H1 (cell line): ENCODE measurements around the gene MROH2A. TPM values are rescaled to one million over a fixed set of nuclear protein-coding genes. Genes with fewer than 3 reads are reported as not detected.

ENCODE experiments used
- BRCA1 ChIP-seq: IDR thresholded peaks from 2 replicates; pipeline ENCODE4 v1.6.1; 2012; ENCODE audit warnings: low read depth, low read length, improper control_type of control experiment
- CHD1 ChIP-seq: IDR thresholded peaks from 2 replicates; pipeline ENCODE4 v1.6.1; 2012; ENCODE audit warnings: low read depth, low read length, improper control_type of control experiment
- MAFK ChIP-seq: IDR thresholded peaks from 2 replicates; pipeline ENCODE4 v1.6.1; 2012; ENCODE audit warnings: low read depth, mild to moderate bottlenecking, improper control_type of control experiment, low read length
- POLR2AphosphoS5 ChIP-seq: IDR thresholded peaks from 2 replicates; pipeline ENCODE4 v1.6.1; 2011; ENCODE audit warnings: low read depth, low read length
- SIRT6 ChIP-seq: IDR thresholded peaks from one replicate; pipeline ENCODE4 v1.7.1; 2012; ENCODE audit warnings: low read length, inconsistent platforms
- SIX5 ChIP-seq: IDR thresholded peaks from 2 replicates; pipeline ENCODE4 v1.6.1; 2011; ENCODE audit warnings: mild to moderate bottlenecking, low read depth, low read length
- SRF ChIP-seq: IDR thresholded peaks from 2 replicates; pipeline ENCODE4 v1.6.1; 2011; ENCODE audit warnings: mild to moderate bottlenecking, low read depth, low read length, moderate library complexity
- YY1 ChIP-seq: IDR thresholded peaks from 2 replicates; pipeline ENCODE4 v1.6.1; 2011; ENCODE audit warnings: low read depth, mild to moderate bottlenecking, low read length
- polyA plus RNA-seq, 7 experiments: library from polyadenylated mRNA; depleted of rRNA in 3 of 7; stranded (reverse) in 5 of 7; unstranded in 2 of 7; fragments of >200 nt in 5 of 7; fragments of 200-250 nt in 2 of 7; gene quantifications; 1 replicate in 5 of 7; 2 replicates in 1 of 7; 4 replicates in 1 of 7; pipeline versions ENCODE4 v1.2.1 to v1.2.3, GENCODE V29; 2011 to 2013; ENCODE audit warnings: missing spikeins in 2 of 7, mixed read lengths in 2 of 7
- total RNA-seq: library from RNA; stranded (reverse); fragmentation: NEBNext Ultra II Directional; extraction: Animal tissue kit (Norgen Biotek cat#: 25700); gene quantifications from 2 replicates; pipeline ENCODE4 v1.2.1, GENCODE V29; 2021

MROH2A gene
- total and polyA plus RNA-seq, 2 of the 8 experiments (the other 6 are each of a cell fraction or from before 2014, with no cell fraction given): not detected

GRCh38 chr2:233862261-233862768 is 84.2 kb downstream of the MROH2A start (continued):
- TF ChIP-seq BRCA1 (no peak), CHD1 (no peak), MAFK (no peak), SIRT6 (no peak), YY1 (no peak), SIX5 (no peak), SRF (no peak), POLR2AphosphoS5 (no peak)
